HepG2 (cell line): ENCODE results near the gene GLB1L. TPM values are rescaled to one million over a fixed set of nuclear protein-coding genes. Genes with fewer than 3 reads are reported as not detected.

ENCODE experiments used
- AGO2 ChIP-seq: fragments of 200-400 bp; formaldehyde crosslinking; optimal IDR thresholded peaks from 2 replicates; pipeline ENCODE3; 2017; ENCODE audit warnings: mild to moderate bottlenecking, low read depth, low read length, moderate library complexity
- ETS1 ChIP-seq: sonication (generic); formaldehyde crosslinking; IDR thresholded peaks from 2 replicates; pipeline ENCODE4 v1.4.0; 2020; ENCODE audit warnings: missing genetic modification reagents
- KDM3A ChIP-seq: IDR thresholded peaks from 2 replicates; pipeline ENCODE4 v1.6.1; 2018; ENCODE audit warnings: low read depth, missing compliant biosample characterization
- KIAA2018 ChIP-seq: sonication (generic); formaldehyde crosslinking; IDR thresholded peaks from 2 replicates; pipeline ENCODE4 v1.5.0; 2020; ENCODE audit warnings: mild to moderate bottlenecking, missing genetic modification reagents, borderline replicate concordance
- MEF2D ChIP-seq: sonication (generic); formaldehyde crosslinking; IDR thresholded peaks from 2 replicates; pipeline ENCODE4 v1.5.1; 2020; ENCODE audit warnings: mild to moderate bottlenecking, missing genetic modification reagents
- NFIB ChIP-seq: sonication (generic); formaldehyde crosslinking; IDR thresholded peaks from 2 replicates; pipeline ENCODE4 v1.9.0; 2021; ENCODE audit warnings: missing genetic modification reagents, mild to moderate bottlenecking, borderline replicate concordance
- SP1 ChIP-seq, 2 experiments: fragments of 450-650 bp in 1 of 2; sonication (generic) in 1 of 2; formaldehyde crosslinking in 1 of 2; IDR thresholded peaks; 2 replicates each; pipeline versions ENCODE4 v1.4.0 to v1.6.1; 2016 to 2020; ENCODE audit warnings: missing genetic modification reagents in 1 of 2
- SSRP1 ChIP-seq: IDR thresholded peaks from 2 replicates; pipeline ENCODE4 v1.6.1; 2016; ENCODE audit warnings: control low read depth
- TSC22D2 ChIP-seq: sonication (generic); formaldehyde crosslinking; IDR thresholded peaks from 2 replicates; pipeline ENCODE4 v1.5.1; 2020; ENCODE audit warnings: missing genetic modification reagents, mild to moderate bottlenecking, borderline replicate concordance
- ZNF136 ChIP-seq: sonication (generic); formaldehyde crosslinking; IDR thresholded peaks from 2 replicates; pipeline ENCODE4 v1.8.1; 2022; ENCODE audit warnings: low read depth, mild to moderate bottlenecking, moderate library complexity, missing genetic modification reagents
- ZNF225 ChIP-seq: sonication (generic); formaldehyde crosslinking; IDR thresholded peaks from 2 replicates; pipeline ENCODE4 v1.4.0; 2020; ENCODE audit warnings: mild to moderate bottlenecking, missing genetic modification reagents
- ZNF382 ChIP-seq: sonication (generic); formaldehyde crosslinking; IDR thresholded peaks from 2 replicates; pipeline ENCODE4 v1.5.0; 2020; ENCODE audit warnings: missing genetic modification reagents, mild to moderate bottlenecking, borderline replicate concordance
- ZNF567 ChIP-seq: sonication (generic); formaldehyde crosslinking; IDR thresholded peaks from 2 replicates; pipeline ENCODE4 v1.8.1; 2023; ENCODE audit warnings: mild to moderate bottlenecking, missing genetic modification reagents, borderline replicate concordance
- ZNF691 ChIP-seq: sonication (generic); formaldehyde crosslinking; IDR thresholded peaks from 2 replicates; pipeline ENCODE4 v1.4.0; 2020; ENCODE audit warnings: missing genetic modification reagents, low read depth, mild to moderate bottlenecking, borderline replicate concordance
- polyA plus RNA-seq, 8 experiments: library from polyadenylated mRNA; depleted of rRNA in 3 of 8; stranded (reverse) in 7 of 8; unstranded in 1 of 8; fragments of >200 nt; fragmentation: Illumina TruSeq in 4 of 8; extraction: Trizol in 4 of 8; gene quantifications; 2 replicates each; pipeline versions ENCODE4 v1.2.1 to v1.2.3, GENCODE V29; 2011 to 2016; ENCODE audit warnings: low read depth in 4 of 8, missing spikeins in 1 of 8, mixed read lengths in 1 of 8; ENCODE audit not compliant: insufficient read depth in 1 of 8
- total RNA-seq, 5 experiments: library from RNA; depleted of rRNA; stranded (reverse); fragments of >200 nt; fragmentation: Illumina TruSeq; extraction: Trizol; gene quantifications; 2 replicates each; pipeline ENCODE4 v1.2.3, GENCODE V29; 2016; ENCODE audit warnings: low read depth in 1 of 5
- TF ChIP-seq, protein P1 (sequence below): sonication (generic); formaldehyde crosslinking; IDR thresholded peaks from 2 replicates; pipeline ENCODE4 v1.4.0; 2020; ENCODE audit warnings: missing genetic modification reagents

GLB1L gene
- total and polyA plus RNA-seq, 2 of the 13 experiments (the other 11 are each of a cell fraction or from before 2014, with no cell fraction given), result 6.8 to 7.3 TPM

GRCh38 chr2:219207134-219207883 lies 37.9 kb downstream of the GLB1L start (continued):
- TF ChIP-seq ZNF567 (CRISPR knock-in tag) (0 out of 2 replicates have a peak, but pooled peaks have one; percentile 7), ZNF382 (CRISPR knock-in tag) (no peak), TSC22D2 (CRISPR knock-in tag) (0 out of 2 replicates have a peak, but pooled peaks have one; percentile 19), MEF2D (no peak), KIAA2018 (CRISPR knock-in tag) (no peak), NFIB (CRISPR knock-in tag) (no peak), SP1 (IDR thresholded peaks at IDR 0.05) (no peak), SP1 (CRISPR knock-in tag; IDR thresholded peaks at IDR 0.05) (peak; percentile 54), ZNF136 (peak; percentile 71; the same call in 1 of the 2 replicates), ZNF225 (peak; percentile 53; the same call in 1 of the 2 replicates), SSRP1 (peak; percentile 97), ETS1 (CRISPR knock-in tag) (no peak), AGO2 (no peak), ZNF691 (0 out of 2 replicates have a peak, but pooled peaks have one; percentile 15), KDM3A (CRISPR knock-in tag) (0 out of 2 replicates have a peak, but pooled peaks have one; percentile 28)
- TF ChIP-seq, protein P1, sequence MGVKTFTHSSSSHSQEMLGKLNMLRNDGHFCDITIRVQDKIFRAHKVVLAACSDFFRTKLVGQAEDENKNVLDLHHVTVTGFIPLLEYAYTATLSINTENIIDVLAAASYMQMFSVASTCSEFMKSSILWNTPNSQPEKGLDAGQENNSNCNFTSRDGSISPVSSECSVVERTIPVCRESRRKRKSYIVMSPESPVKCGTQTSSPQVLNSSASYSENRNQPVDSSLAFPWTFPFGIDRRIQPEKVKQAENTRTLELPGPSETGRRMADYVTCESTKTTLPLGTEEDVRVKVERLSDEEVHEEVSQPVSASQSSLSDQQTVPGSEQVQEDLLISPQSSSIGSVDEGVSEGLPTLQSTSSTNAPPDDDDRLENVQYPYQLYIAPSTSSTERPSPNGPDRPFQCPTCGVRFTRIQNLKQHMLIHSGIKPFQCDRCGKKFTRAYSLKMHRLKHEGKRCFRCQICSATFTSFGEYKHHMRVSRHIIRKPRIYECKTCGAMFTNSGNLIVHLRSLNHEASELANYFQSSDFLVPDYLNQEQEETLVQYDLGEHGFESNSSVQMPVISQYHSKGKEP (CRISPR knock-in tag), result no peak
